Lung microvascular endothelial cell (primary cell): ENCODE results near the gene PFKFB3. TPM values are rescaled to one million over a fixed set of nuclear protein-coding genes. Genes with fewer than 3 reads are reported as not detected.

ENCODE experiments used
- DNase-seq, 2 donors: peaks; one replicate each; pipeline versions ENCODE4 v3.0.0 to v3.0.0-alpha.2; 2010; ENCODE audit warnings: low read depth in 2 of 2
- total RNA-seq: library from RNA; depleted of rRNA; stranded (reverse); fragments of >200 nt; gene quantifications from 2 replicates; pipeline ENCODE4 v1.2.1, GENCODE V29; 2014

Gene PFKFB3
- total RNA-seq, 1 donor from 2014 or later, result 21.0 TPM

DNA sequence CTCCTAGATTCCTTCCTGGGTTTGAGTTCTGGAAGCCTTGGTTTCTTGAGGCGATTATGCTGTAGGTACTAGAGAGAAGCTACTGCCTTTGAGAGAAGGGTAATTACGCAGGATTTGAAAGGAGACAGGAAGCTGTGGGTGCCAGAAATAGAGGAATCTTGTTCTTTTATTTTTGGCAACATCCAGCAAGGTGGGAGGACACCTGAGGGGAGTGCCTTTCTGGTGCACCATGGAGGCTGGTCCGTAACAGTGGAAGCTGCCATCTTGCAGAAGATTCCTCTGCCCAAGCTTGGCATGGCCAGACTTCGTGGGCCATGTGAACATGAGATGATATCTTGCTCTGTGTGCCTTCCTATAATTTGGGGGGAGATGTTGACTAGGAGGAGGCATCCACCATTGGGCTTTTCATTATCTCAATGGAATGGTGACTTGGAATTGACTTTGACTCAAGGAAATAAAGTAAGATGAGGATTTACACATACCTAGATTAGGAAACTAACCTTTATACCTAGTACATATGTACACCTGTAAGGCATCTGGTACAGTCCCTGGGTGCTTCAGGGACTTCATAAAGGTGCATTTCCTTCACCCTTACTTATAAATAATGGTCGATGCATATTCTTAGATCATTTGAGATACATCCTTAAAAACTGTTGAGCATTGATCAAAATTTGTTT lies 98.2 kb downstream of the PFKFB3 start:
- DNase-seq, result no peak

DNA sequence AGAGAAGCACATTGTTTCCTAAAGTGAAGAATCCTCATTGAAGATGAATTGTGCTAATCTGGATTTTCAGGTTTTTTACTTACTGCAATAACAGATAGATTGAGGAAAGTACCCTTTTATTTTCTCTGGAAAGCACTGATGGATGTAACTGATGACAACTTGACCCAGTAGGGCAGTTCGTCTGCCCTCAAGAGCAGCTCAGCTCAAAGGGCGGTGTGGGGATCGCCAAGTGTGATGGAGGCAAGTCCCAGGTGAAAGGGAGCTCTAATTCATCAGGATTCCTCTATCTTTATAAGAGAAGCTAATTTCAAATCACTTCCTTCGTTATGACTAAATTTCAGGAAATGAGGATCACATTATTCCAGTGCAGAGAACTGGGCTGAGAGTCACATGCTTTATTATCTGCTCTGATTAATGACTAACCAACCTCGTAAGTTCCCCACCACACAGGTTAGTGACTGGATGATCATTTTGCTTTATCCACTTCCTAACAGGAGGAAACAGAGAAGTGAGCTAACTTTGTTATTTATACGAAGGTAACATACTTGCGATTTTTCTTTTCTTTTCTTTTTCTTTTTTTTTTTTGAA lies 98.8 kb downstream of the PFKFB3 start:
- DNase-seq, result peak; percentile 5 to 36

Other genes with a start within 250 kb of the PFKFB3 start
- 8.5 and 12.3 TPM in 2 replicates for gene IL15RA, start 225.4 kb upstream of the PFKFB3 start, total RNA-seq
- not detected in 2 replicates for gene IL2RA, start 140.6 kb upstream of the PFKFB3 start, total RNA-seq
- 27.5 and 33.9 TPM in 2 replicates for gene RBM17, start 113.9 kb upstream of the PFKFB3 start, total RNA-seq